ENCODE results near the gene MPO. TPM values are rescaled to one million over a fixed set of nuclear protein-coding genes. Genes with fewer than 3 reads are reported as not detected.

The MPO gene
- total RNA-seq, 1 donor from 2014 or later, result 0.06 TPM

DNA sequence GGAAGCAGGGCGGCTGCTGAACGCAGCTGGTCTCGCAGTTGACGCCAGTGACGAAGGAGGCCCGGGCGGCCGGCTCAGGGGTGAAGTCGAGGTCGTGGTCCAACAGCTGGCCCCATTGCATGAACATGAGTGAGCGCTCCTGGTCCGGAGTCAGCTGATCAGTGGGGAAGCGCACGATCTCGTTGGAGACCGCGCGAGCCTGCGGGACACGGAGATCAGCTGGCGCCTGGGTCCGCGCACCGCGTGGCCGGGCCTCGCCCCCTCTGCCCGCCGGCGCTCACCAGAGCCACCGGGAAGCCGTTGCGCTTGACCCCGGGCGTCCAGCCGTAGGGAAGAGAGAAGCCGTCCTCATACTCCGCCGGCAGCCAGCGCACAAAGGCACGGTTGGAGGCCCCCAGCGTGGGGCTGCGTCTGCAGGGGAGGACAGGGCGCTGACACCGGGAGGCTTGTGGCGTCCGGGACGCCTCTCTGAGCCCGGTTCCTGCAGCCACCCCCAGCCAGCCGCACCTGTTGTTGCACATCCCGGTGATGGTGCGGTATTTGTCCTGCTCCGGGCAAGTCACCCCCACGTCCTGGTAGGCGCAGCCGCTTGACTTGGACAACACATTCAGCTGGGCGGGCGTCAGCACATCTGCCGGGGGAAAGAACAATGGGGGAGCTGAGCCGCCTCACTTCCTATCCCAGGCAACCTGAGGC, 1.6 kb downstream of the MPO start:
- DNase-seq (ENCODE audit: low spot score), result no peak

DNA sequence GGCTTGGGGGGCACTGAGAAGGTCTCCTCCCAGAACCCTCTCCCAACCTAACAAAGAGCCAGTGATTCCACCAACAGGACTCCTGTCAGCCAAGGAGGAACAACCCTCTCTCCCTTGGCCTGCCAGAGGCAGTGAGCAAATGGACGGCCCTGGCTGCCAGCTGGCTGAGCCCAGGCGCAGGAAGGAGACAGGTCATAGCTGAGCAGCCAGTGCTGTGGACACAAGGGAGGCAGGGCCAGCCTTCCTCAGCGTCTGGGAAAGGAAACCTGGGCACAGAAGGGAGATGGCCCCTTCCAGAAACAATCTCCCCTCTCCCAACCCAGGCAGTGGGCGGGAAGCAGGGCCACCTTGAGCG, 2.1 kb downstream of the MPO start:
- DNase-seq (ENCODE audit: low spot score), result no peak

DNA sequence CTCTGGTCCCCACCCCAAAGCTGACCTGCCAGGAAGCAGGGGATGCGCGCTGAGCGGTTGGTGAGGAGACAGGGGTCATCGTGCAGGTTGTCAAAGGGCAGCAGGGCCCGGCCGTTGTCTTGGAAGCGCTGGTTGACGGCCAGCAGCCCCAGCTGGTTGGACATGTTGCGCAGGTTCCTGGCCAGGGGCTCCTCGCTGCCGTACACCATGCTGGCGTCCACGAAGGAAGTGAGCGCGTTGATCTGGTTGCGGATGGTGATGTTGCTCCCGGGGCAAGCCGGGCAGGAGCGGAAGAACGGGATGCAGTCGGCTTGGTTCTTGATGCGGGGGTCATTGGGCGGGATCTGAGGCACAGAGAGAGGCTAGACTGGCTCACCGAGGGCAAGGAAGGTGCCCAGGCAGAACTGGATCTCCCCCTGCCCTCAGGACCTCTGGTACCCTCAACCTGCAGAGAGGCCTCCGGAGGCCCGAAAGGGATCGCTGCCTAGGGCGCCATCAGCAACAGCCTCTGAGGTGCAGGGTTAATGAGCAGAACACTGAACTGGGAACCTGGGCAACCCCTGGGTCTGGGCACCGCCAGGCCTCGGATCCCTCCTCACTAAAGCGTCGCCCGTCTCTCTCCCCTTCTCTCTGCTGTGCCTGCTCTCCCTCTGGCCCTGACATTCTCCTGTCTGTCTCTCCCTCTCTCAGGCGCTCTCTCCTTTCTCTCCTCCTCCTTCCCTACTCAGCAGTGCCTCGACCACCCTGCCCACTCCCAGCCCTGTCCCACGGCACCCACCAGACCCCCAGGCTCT, 2.7 kb downstream of the MPO start:
- no peak for DNase-seq (ENCODE audit: low spot score)

DNA sequence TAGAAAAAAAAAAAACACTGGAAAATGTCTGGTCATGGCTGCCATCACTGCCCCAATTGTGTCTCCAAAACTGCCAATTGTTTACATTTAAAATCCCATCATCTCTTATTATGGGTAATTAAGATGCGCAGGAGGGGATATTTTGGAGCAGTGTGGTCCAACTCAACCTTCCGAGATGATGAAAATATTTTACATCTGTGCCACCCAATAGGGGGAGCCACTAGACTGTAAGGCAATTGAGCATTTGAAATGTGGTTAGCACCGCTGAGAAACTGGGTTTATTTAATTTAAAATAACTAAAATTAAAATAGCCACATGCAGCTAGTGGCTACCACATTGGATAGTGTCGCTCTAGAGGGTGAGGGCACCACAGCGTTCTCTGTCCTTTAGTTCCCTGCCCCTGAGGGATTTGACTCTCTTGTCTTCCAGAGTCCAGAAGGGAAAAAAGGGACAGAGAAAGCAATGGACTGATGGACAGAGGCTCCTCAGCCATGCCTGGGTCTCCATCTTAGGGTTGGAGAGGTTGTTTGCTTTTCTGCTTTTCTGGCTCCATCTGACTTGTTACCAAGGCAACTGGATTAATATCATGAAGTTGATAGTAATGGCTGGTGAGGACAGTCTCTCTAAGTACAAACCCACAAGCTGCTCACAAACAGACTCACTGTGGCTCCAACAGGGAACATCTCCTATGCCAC, 3.5 kb downstream of the MPO start:
- DNase-seq (ENCODE audit: low spot score), result no peak

DNA sequence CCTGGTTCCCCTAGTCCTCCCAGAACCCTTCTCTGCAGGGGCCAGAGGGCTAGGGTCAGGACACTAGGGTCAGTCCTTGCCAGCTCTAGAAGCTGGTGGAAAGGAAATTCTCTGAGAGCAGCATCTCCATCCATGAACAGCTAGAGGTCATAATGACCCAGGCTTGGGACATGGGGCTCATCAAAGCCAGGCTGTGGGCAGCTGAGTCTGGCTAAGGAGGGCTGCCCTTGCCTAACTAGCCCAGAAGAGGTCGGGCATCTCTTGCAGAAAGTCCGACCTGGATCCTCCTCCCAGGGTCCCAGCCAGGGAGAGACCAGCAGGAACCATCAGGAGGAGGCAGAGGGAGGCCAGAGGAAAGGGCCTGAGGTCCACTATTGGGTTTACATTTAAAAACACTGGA, 4.3 kb downstream of the MPO start:
- DNase-seq (ENCODE audit: low spot score), result no peak

DNA sequence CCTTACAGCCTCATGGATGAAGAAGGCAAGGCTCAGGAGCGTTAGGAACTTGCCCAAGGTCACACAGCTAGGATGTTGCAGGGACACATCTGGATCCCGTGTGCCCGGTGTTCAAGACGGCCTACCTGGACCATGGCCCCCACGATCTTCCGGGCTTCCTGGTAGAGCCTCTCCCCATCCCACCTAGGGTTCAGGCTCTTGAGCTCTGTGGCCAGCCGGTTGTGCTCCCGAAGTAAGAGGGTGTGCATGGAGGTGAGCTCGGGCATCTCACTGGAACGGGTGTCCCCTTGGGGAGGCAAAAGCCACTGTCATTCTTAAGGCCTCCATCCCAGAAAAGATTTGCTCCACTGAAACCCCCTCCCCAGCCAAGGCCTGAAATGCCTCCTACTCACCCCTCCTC, 5.3 kb downstream of the MPO start:
- no peak for DNase-seq (ENCODE audit: low spot score)

DNA sequence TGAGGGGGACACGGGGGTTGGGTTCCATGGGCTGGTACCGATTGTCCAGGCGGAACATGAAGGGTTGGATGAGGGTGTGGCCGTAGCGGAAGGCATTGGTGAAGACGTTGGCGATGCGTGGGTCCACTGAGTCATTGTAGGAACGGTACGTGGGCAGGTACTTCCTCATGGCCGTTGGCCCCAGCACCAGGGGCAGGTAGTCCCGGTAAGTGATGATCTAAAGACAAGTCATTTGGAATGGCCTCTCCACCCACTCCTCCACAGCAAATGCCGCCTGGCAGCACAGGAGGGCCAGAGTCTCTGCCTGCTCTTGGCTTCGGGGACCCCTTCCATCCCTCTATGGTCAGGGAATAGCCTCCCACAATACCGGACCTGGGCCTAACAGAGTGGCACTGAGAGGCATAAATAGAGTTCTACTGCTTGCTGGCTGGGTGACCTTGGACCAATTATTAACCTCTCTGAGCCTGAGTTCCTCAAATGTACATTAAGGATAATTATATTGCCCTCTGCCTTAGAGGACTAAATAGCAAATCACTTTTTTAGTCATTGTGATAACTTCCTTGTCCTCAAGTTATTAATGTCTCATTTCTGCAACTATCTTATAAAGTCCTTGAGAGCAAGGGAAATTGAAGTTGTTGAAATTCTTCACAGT, 7.2 kb downstream of the MPO start:
- no peak for DNase-seq (ENCODE audit: low spot score)

DNA sequence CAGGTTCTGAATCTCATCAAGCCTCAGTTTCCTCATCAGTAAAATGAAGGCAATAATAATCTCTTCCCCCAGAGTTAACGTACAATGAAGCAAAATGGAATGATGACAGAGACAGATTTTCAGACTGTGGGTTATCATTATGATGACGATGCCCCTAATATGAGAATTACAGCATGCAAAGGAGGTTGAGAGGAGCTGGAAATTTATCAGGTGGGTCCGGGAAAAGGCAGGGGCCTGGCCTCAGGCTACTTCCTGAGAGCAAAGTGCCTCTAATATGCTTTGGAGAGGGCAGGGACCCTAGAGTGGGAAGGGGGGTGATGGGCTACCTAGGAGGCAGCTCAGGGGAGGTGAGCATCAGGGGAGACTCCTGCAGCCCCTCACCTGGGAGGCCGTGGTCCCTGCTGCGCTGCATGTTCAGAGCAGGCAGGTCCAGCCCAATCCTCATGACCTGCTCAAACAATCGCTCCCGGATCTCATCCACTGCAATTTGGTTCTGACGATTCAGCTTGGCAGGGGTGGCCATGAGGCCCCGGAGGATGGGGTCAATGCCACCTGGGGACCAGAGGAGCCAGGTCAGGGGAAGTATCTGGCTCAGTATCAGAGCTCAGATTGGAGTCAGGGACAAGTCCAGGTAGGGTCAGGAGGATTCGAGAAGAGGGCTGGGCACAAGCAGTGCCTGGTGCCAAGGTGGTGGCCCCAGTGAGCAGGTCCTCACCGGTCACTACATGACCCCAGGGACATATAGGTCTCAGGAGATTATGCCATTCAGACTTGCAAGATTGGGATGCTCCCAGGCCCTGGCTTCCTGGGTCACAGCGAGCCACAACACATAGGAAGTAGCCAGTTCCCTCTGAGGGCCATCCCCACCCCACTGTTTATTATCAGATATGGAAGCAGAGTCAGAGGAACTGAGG, 8.1 kb downstream of the MPO start:
- no peak for DNase-seq (ENCODE audit: low spot score)

DNA sequence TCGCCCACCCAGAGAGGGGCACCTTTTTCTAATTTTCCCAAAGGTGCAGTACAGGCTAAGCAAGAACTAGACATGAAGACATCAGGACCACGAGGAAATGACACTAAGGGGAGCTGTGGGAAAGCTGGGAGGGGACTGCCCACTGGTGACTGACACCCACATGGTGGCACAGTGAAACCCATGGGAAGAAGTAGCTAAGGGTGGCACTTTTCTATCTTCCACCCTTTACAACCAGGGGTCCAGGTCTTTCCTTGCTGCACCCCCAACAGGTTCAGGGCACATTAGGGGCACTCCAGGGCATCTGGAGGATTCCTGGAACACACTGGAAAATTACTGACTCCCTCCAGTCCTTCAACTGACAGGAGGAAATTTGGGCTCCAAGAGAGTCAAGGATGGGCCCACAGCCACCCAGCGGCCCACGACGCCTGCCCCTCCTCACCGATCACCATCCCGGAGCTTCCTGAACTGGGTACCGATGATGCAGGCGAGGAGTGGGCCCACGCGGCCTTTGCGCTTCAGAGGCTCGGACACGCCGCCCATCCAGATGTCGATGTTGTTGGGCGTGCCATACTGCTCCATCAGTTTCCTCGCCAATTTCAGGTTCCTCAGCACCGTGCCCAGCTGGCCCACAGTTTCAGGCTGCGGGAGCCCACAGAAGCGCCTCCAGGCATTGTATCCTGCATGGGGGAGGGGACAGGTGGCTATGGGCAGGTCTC, 9.4 kb downstream of the MPO start:
- DNase-seq (ENCODE audit: low spot score), result no peak

DNA sequence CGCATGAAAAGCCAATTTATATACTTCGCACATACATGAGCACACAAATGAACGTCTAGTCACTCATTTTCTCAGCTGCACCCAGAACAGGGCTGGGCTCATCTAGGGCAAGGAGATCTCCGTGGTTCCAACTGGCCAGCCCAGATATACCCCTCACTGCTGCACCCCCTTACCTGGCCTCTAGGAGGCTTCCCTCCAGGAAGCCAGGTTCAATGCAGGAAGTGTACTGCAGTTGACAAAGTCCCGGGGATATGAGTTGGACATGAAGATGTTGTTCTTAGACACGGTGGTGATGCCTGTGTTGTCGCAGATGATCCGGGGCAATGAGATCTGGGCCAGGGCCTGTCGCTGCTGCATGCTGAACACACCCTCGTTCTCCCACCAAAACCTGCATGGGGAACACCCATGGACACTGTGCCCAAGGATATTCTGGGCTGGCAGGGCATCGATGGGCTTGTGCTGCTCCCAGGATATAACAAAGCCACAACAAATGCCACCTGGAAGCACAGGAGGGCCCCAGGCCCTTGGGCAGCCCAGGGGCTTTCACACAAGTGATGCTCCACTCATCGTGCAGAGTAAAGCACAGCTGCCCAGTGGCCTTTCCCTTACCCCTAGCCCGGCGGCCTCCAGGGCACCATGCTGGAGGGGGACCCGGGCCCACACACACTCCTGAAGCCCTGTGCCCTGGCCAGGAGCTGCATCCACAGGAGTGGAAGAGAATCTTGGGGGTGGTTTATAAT, 10.1 kb downstream of the MPO start:
- no peak for DNase-seq (ENCODE audit: low spot score)

DNA sequence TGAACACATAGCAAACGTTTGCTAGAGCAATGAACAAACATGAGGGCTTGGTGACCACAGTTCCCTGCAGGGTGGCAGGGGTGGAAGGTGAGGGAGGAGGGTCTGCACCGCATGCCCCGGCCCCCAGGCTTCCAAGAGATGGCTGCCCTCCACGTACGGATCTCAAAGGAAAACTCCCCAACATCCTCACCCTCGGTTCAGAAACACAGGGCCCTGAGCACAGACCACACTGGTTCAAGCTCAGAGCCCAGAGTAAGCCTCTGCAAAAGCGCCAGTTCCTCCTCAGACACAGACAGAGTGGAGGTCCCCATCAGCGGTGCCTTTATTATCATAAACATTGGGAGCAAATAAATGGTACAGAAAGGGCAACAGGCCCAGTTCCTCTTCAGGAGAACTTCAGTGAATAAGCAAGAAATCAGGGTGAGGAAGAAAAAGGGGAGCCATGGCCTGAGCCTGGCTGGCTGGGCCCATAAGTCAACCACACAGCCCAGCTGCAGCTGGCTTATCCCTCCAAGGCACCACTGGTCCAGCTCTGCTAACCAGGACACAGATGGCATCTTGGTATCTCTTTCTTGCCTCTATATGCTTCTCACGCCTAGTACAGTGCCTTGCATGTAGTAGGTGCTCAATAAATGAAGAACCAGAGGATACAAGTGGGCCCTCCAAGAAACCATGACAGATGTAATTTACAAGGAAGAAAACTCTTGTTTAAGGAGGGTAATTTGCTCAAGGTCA, 11.0 kb downstream of the MPO start:
- DNase-seq (ENCODE audit: low spot score), result no peak

DNA sequence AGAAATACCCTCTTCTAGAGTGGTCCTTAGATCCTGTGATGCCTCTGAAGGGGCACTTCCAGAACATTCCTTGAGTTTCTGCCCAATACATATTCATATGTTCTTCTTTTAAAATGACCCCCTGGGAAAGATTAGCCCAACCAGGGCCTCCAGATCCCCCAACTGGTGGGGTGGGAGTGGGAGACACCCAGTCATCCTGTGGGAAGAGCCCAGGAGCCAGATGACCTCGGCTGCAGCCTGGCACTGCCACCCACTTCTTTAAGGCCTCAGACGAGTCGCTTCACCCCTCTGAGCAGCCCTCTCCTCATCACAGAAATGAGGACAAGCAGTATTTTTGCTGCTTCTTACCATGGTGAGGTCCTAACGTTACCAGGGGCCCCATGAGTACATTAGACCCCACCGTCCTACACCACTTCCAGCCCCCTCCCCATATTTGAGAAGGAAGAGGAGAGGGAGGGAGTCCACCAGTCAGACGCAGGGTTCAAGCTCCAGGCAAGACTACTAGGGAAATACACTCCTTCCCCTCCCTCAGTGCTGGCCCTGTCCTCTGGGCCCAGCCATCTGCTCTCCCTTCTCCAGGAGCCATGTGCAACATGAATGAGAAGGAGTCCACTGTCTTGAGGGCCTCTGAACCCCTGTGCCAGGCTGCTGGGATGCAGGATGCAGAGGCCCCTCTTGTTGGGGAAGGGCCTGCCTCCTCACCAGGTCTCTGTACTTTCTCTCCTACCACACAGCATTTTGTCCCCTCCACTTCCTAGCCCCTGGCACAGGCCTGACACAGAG, 11.8 kb downstream of the MPO start:
- DNase-seq (ENCODE audit: low spot score), result peak; percentile 6

DNA sequence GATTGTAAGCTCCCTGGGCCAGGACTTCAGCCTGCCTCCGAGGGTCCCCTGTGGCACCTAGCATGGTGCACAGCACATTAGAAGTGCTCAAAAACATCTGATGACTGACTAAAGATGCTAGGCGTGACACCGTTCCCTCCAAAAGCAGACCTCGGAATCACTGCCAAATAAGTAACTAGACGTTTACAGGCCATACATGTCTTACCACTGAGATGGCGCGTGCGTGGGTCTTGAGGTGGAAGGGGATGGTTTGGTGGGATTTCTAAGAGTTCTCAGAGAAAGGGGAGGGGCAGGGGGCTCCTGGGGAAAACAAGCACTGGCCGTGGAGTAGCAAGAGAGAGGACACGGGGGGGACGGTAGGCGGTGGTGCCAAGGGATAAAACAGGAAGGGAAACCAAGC, 12.4 kb downstream of the MPO start:
- DNase-seq (ENCODE audit: low spot score), result peak; percentile 6

DNA sequence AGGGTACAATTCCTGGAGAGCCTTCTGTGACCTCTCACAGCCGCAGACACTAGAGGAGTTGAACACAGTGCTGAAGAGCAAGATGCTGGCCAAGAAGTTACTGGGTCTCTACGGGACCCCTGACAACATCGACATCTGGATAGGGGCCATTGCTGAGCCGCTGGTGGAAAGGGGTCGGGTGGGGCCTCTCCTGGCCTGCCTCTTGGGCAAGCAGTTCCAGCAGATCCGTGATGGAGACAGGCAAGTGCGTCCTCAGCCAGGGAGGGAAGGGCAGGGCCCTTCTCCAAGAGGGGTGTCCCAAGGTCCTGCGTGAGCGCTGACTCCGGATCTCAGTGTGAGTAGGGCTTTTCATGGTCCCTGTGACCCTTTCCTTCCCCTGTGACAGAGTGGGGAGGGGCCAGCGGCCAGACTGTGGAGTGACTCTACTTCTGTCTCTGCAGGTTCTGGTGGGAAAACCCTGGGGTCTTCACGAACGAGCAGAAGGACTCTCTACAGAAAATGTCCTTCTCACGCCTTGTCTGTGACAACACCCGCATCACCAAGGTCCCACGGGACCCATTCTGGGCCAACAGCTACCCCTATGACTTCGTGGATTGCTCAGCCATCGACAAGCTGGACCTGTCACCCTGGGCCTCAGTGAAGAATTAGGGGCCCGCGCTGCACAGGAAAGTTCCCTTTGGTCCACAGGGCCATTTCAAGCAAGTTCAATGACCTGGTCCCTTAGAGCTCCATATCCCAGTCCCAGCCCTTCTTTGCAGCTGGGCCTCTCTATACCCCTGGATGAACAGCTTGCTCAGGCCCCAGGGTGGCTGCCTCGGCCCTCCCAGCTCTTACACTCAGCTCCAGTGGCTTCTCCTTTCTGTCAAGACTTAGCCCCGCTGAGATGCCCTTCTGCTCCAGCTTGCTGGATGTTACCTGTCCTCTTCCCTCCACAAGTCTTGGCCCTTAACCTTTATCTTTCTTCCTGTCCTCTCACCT, 13.1 kb downstream of the MPO start:
- DNase-seq (ENCODE audit: low spot score), result no peak

DNA sequence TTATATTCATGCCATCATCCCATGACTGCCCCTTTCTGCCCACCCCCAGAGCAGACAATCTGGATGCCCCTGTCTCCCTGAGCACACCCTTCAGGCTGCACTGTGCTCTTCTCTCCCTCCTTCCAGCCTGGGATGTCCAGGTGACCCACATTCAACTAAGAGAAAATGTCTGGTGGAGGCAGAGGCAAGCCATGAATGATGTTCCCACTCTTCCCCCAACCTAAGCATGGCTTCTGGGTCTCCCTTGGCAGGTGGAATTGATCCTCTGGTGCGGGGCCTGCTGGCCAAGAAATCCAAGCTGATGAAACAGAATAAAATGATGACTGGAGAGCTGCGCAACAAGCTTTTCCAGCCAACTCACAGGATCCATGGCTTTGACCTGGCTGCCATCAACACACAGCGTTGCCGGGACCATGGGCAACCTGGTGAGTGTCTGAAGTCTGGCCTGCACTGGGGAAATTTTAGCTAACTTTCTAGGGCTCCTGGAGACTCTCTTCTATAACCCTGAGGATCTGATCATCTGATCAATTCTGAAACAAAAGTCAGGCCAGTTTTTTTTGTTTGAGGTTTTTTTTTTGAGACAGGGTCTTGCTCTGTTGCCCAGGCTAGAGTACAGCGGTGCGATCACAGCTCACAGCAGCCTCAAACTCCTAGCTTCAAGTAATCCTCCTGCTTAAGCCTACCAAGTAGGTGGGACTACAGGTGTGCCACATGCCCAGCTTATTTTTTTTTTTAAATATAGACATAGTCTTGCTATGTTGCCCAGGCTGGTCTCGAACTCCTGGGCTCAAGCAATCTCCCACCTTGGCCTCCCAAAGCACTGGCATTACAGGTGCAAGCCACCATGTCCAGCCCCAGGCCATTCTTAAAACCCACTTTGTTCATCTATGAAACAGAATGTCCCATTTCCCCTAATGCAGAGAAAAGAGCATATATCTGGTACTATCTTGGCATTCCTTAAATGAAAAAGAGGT, 14.5 kb downstream of the MPO start:
- DNase-seq (ENCODE audit: low spot score), result no peak

DNA sequence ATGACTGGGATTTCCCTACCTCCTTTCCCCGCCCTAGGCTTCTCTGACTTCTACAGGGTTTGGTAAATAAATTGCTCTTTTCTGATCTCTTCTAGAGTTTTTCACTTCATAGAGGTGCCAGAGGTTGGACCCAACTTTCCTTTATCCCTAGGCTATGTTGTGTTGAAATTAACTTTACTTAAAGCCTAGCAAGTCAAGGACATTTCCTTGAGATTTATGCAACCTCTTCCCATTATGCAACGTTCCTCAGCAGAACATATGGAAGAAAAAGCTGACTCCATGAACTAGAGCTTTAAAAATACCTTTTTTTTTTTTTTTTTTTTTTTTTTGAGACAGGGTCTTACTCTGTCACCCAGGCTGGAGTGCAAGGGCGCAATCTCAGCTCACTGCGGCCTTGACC, 15.5 kb downstream of the MPO start:
- DNase-seq (ENCODE audit: low spot score), result no peak

All from mucosa of gallbladder (tissue), 1 donor.